ENCODE measurements around the gene GPHN. TPM values are rescaled to one million over a fixed set of nuclear protein-coding genes. Genes with fewer than 3 reads are reported as not detected.

GPHN gene
- total RNA-seq, 1 donor from 2014 or later: 24.9 TPM

DNA sequence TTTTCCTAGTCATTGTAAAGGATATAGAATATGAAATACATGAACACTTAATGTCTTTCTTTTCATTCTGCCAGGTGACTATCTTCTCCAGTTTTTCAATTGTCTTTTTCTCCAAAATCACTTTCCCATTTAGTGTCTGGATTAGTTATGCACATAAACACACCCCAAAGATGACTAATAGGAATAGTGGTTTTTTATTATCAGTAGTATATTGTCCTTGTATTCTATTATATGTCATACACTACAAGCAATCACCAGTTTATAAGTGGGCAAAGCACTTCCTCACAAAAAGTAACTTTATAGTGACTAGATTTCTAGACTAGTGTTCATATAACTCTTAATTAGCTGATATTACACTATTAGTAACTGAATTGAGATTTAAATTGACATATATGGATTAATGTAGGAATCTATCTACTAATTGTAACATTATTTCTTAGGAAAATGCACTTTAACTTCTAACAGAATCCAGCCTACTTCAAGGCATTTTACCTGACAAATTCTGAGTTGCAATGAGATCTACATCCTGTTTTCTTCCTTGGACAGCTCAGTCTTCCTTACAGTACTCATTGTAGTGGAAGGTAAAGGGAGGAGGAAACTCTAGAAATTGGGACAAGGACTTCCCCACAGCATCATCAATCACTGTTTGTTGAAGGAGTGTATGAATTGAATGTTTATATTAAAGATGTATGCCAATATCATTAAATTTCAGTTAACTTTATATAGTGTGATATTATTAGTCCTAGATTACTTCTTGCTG is 495.2 kb downstream of the GPHN start:
- H3K4me1 Mint-ChIP-seq (ENCODE audit: low read depth): no peaks in the 10 kb centered on the region
- no peak overlapping the region for H3K27ac Mint-ChIP-seq
- no peaks in the 10 kb centered on the region for H3K9me3 Mint-ChIP-seq (ENCODE audit: low read depth)
- H3K27me3 Mint-ChIP-seq: no peaks in the 10 kb centered on the region
- TF ChIP-seq, protein P1, sequence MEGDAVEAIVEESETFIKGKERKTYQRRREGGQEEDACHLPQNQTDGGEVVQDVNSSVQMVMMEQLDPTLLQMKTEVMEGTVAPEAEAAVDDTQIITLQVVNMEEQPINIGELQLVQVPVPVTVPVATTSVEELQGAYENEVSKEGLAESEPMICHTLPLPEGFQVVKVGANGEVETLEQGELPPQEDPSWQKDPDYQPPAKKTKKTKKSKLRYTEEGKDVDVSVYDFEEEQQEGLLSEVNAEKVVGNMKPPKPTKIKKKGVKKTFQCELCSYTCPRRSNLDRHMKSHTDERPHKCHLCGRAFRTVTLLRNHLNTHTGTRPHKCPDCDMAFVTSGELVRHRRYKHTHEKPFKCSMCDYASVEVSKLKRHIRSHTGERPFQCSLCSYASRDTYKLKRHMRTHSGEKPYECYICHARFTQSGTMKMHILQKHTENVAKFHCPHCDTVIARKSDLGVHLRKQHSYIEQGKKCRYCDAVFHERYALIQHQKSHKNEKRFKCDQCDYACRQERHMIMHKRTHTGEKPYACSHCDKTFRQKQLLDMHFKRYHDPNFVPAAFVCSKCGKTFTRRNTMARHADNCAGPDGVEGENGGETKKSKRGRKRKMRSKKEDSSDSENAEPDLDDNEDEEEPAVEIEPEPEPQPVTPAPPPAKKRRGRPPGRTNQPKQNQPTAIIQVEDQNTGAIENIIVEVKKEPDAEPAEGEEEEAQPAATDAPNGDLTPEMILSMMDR (IDR thresholded peaks at IDR 0.05; ENCODE audit: unreplicated experiment): no peak
- DNase-seq (ENCODE audit: low spot score, unreplicated experiment): no peak
- H3K36me3 Mint-ChIP-seq (ENCODE audit: insufficient read depth): no peaks in the 10 kb centered on the region
- no peak overlapping the region for H3K4me3 Mint-ChIP-seq (ENCODE audit: low read depth)

DNA sequence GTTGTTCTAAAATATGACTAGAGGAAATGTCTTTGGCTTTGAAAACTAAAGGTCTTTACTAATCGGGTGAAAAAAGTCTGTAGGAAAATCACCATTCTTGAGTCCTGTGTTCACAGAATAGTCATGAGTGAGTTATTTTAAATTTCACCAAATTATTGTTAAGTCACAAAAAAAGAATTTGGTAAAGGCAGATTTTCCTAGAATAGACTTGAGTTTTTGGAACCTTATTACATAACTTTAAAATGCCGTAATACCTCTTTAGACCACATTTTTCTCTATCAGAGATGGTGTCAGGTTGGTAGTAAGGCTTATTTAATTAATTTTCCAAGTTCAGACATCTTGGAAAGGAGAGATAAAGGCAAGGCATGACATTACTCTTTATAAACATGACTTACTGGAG is 496.6 kb downstream of the GPHN start:
- Mint-ChIP-seq H3K4me1 (ENCODE audit: low read depth) (no peaks in the 10 kb centered on the region), H3K27ac (no peak overlapping the region), H3K36me3 (ENCODE audit: insufficient read depth) (no peaks in the 10 kb centered on the region), H3K27me3 (no peaks in the 10 kb centered on the region), H3K9me3 (ENCODE audit: low read depth) (no peaks in the 10 kb centered on the region), H3K4me3 (ENCODE audit: low read depth) (no peak overlapping the region)
- no peak for DNase-seq (ENCODE audit: low spot score, unreplicated experiment)
- TF ChIP-seq, protein P1 (IDR thresholded peaks at IDR 0.05; ENCODE audit: unreplicated experiment): no peak

DNA sequence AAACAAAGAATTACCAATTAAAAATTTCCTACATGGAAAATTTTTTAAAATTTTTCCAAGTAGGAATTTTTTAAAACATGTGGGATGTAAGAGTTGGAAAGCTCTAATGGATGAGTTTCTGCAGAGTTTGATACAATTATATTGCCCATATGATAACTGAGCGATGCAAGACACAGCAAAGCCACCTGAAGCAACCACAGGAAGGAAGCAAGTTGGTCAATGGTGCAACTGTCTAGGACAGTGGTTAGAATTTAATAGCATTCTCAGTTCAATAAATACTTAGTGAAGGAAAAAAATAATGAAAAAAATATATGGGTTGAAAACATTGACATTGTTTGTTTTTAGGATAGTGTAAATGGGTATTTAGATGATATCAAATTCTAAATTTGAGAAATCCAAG is 502.7 kb downstream of the GPHN start:
- Mint-ChIP-seq H3K4me3 (ENCODE audit: low read depth) (no peak overlapping the region), H3K27ac (no peak overlapping the region), H3K36me3 (ENCODE audit: insufficient read depth) (no peaks in the 10 kb centered on the region), H3K9me3 (ENCODE audit: low read depth) (no peaks in the 10 kb centered on the region), H3K4me1 (ENCODE audit: low read depth) (no peaks in the 10 kb centered on the region), H3K27me3 (no peaks in the 10 kb centered on the region)
- DNase-seq (ENCODE audit: low spot score, unreplicated experiment): no peak
- TF ChIP-seq, protein P1 (IDR thresholded peaks at IDR 0.05; ENCODE audit: unreplicated experiment): no peak

DNA sequence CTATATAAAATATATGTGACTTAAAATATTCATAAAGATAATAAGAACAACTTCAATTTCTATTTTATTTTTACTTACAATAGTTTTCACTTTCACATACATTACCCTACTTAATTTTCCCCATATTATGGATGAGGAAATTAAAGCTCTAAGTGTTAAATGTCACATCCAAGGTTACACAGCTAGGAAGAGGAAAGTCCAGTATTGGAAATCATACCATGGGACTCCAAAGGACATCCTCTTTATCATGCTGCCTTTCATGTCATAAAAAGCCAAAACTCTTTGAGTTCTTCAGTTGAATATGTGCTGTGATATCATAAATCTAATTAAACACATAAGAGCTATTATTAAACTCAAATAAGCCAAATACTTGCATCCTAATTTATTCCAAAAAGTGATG is 508.9 kb downstream of the GPHN start:
- Mint-ChIP-seq H3K9me3 (ENCODE audit: low read depth) (no peaks in the 10 kb centered on the region), H3K4me1 (ENCODE audit: low read depth) (no peaks in the 10 kb centered on the region), H3K4me3 (ENCODE audit: low read depth) (no peak overlapping the region), H3K36me3 (ENCODE audit: insufficient read depth) (no peaks in the 10 kb centered on the region), H3K27me3 (no peaks in the 10 kb centered on the region), H3K27ac (no peak overlapping the region)
- TF ChIP-seq, protein P1 (IDR thresholded peaks at IDR 0.05; ENCODE audit: unreplicated experiment): no peak
- no peak for DNase-seq (ENCODE audit: low spot score, unreplicated experiment)

DNA sequence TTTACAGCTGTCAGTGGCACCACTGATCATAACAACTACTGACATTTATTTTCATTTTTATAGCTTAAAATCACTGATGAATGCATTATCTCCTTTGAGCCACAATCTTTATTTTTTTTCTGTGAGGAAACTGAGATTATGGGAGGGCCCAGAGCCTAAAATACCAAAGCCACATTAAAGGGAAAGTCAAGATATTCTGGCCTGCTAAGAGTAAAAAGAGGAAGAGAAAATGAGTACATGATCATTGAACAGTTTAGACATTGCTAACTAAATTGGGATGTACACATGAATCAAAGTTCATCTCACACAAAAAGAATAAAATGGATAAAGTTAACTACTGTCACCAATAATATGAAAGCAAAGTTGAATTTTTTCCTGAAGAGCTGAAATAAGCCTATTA is 510.8 kb downstream of the GPHN start:
- H3K27ac Mint-ChIP-seq: no peak overlapping the region
- no peak overlapping the region for H3K4me3 Mint-ChIP-seq (ENCODE audit: low read depth)
- H3K36me3 Mint-ChIP-seq (ENCODE audit: insufficient read depth): no peaks in the 10 kb centered on the region
- H3K4me1 Mint-ChIP-seq (ENCODE audit: low read depth): no peaks in the 10 kb centered on the region
- no peak for DNase-seq (ENCODE audit: low spot score, unreplicated experiment)
- H3K27me3 Mint-ChIP-seq: no peaks in the 10 kb centered on the region
- H3K9me3 Mint-ChIP-seq (ENCODE audit: low read depth): no peaks in the 10 kb centered on the region
- TF ChIP-seq, protein P1 (IDR thresholded peaks at IDR 0.05; ENCODE audit: unreplicated experiment): no peak

Data from progenitor cell of endocrine pancreas (in vitro differentiated cells).